Mesothelial cell of epicardium (in vitro differentiated cells): ENCODE results near the gene PIGV. TPM values are rescaled to one million over a fixed set of nuclear protein-coding genes. Genes with fewer than 3 reads are reported as not detected.
"Not testable (repeated sequence)": the region's sequence is repeated elsewhere in the genome, so short reads cannot be mapped to it uniquely, and the experiment has no call there.

ENCODE experiments used
- DNase-seq, 2 experiments: peaks; one replicate each; pipeline ENCODE4 v3.0.0; 2021; ENCODE audit warnings: low spot score in 2 of 2; ENCODE audit not compliant: unreplicated experiment in 2 of 2
- H3K27ac Mint-ChIP-seq: 2 replicates; pipeline ENCODE4 v1.8.0; 2021; ENCODE audit warnings: mixed read lengths
- H3K27me3 Mint-ChIP-seq: 2 replicates; pipeline ENCODE4 v1.8.0; 2021; ENCODE audit warnings: low read depth, mixed read lengths
- H3K36me3 Mint-ChIP-seq: 2 replicates; pipeline ENCODE4 v1.8.0; 2021; ENCODE audit warnings: mixed read lengths
- H3K4me1 Mint-ChIP-seq: 2 replicates; pipeline ENCODE4 v1.8.0; 2021; ENCODE audit warnings: mixed read lengths
- H3K4me3 Mint-ChIP-seq: 2 replicates; pipeline ENCODE4 v1.8.0; 2021; ENCODE audit warnings: mild to moderate bottlenecking, moderate library complexity, mixed read lengths
- H3K9me3 Mint-ChIP-seq: 2 replicates; pipeline ENCODE4 v1.8.0; 2021; ENCODE audit warnings: mixed read lengths
- total RNA-seq: library from RNA; stranded (reverse); gene quantifications from 3 replicates; pipeline ENCODE4 v1.2.1, GENCODE V29; 2021
- TF ChIP-seq, protein P1 (sequence below): fragments of 200-600 bp; sonication (generic); IDR thresholded peaks from one replicate; pipeline ENCODE4 v1.5.0; 2021; ENCODE audit warnings: antibody characterized with exemption; ENCODE audit not compliant: unreplicated experiment

PIGV gene
- total RNA-seq, 1 donor from 2014 or later = 13.1 TPM

DNA sequence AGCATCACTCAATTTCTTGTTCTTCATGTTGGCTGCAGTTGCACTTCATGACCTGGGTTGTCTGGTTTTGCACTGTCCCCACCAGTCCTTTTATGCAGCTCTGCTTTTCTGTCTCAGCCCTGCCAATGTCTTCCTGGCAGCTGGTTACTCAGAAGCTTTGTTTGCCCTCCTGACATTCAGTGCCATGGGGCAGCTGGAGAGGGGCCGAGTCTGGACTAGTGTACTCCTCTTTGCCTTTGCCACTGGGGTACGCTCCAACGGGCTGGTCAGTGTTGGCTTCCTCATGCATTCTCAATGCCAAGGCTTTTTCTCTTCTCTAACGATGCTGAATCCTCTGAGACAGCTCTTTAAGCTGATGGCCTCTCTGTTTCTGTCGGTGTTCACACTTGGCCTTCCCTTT lies 6.6 kb downstream of the PIGV start:
- DNase-seq = no peak
- H3K4me1 Mint-ChIP-seq = peaks cover 11% of the 10 kb centered on the region
- H3K9me3 Mint-ChIP-seq = no peaks in the 10 kb centered on the region
- H3K4me3 Mint-ChIP-seq = no peak overlapping the region
- TF ChIP-seq, protein P1, sequence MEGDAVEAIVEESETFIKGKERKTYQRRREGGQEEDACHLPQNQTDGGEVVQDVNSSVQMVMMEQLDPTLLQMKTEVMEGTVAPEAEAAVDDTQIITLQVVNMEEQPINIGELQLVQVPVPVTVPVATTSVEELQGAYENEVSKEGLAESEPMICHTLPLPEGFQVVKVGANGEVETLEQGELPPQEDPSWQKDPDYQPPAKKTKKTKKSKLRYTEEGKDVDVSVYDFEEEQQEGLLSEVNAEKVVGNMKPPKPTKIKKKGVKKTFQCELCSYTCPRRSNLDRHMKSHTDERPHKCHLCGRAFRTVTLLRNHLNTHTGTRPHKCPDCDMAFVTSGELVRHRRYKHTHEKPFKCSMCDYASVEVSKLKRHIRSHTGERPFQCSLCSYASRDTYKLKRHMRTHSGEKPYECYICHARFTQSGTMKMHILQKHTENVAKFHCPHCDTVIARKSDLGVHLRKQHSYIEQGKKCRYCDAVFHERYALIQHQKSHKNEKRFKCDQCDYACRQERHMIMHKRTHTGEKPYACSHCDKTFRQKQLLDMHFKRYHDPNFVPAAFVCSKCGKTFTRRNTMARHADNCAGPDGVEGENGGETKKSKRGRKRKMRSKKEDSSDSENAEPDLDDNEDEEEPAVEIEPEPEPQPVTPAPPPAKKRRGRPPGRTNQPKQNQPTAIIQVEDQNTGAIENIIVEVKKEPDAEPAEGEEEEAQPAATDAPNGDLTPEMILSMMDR = no peak
- peaks cover 8% of the 10 kb centered on the region for H3K36me3 Mint-ChIP-seq
- H3K27me3 Mint-ChIP-seq = no peaks in the 10 kb centered on the region
- no peak overlapping the region for H3K27ac Mint-ChIP-seq

DNA sequence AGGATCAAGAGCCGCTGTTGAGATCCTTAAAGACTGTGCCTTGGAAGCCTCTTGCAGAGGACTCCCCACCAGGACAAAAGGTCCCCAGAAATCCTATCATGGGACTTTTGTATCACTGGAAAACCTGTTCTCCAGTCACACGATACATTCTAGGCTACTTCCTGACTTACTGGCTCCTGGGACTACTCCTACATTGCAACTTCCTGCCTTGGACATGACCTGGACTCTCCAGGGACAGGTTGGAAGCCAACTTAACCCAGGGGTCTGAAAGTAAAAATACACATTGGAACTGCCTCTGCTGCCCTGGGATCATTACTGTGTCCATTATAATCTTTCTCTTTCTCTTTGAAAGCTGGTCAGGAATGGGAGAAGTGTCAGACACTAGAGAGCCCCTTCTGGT lies 9.9 kb downstream of the PIGV start:
- no peaks in the 10 kb centered on the region for H3K9me3 Mint-ChIP-seq
- DNase-seq = no peak
- H3K36me3 Mint-ChIP-seq = peaks cover 11% of the 10 kb centered on the region
- TF ChIP-seq, protein P1 = no peak
- peak overlapping the region; percentile 62 for H3K27ac Mint-ChIP-seq
- H3K4me1 Mint-ChIP-seq = peaks cover 16% of the 10 kb centered on the region
- H3K27me3 Mint-ChIP-seq = no peaks in the 10 kb centered on the region
- H3K4me3 Mint-ChIP-seq = no peak overlapping the region

- no peak for DNase-seq
- Mint-ChIP-seq H3K27me3 (no peaks in the 10 kb centered on the region), H3K4me3 (no peak overlapping the region)
Measured at GRCh38 chr1:26799479-26800142, 11.9 kb downstream of the PIGV start.

GRCh38 chr1:26803932-26804331 lies 16.2 kb downstream of the PIGV start:
- H3K4me1 Mint-ChIP-seq = peaks cover 16% of the 10 kb centered on the region
- H3K27ac Mint-ChIP-seq, H3K36me3 Mint-ChIP-seq, H3K4me3 Mint-ChIP-seq, DNase-seq, H3K9me3 Mint-ChIP-seq, H3K27me3 Mint-ChIP-seq: not testable (repeated sequence)

More at GRCh38 chr1:26799479-26800142, 11.9 kb downstream of the PIGV start:
- no peaks in the 10 kb centered on the region for H3K9me3 Mint-ChIP-seq
- peak overlapping the region; percentile 92 for H3K27ac Mint-ChIP-seq
- TF ChIP-seq, protein P1 = no peak
- H3K36me3 Mint-ChIP-seq = peaks cover 6% of the 10 kb centered on the region
- H3K4me1 Mint-ChIP-seq = peaks cover 16% of the 10 kb centered on the region

DNA sequence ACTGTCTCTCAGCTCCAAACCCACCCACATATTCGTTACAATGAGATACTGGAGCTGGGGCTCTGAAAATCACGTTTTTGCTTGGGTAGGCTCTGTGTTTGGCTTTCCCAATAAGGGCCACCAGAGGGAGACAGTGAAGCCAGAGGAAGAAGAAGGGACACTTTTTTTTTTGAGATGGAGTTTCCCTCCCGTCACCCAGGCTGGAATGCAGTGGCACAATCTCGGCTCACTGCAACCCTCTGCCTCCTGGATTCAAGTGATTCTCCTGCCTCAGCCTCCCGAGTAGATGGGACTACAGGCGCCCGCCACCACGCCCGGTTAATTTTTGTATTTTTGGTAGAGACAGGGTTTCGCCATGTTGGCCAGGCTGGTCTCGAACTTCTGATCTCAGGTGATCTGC lies 22.4 kb downstream of the PIGV start:
- DNase-seq = peak in 1 of 2 experiments; percentile 55
- H3K27me3 Mint-ChIP-seq, H3K4me1 Mint-ChIP-seq, H3K4me3 Mint-ChIP-seq, H3K9me3 Mint-ChIP-seq, H3K36me3 Mint-ChIP-seq, H3K27ac Mint-ChIP-seq: not testable (repeated sequence)
- TF ChIP-seq, protein P1 = peak; percentile 59

GRCh38 chr1:26811057-26811456 lies 23.3 kb downstream of the PIGV start:
- Mint-ChIP-seq H3K4me1 (no peaks in the 10 kb centered on the region), H3K4me3 (no peak overlapping the region), H3K27ac (no peak overlapping the region), H3K9me3 (no peaks in the 10 kb centered on the region), H3K27me3 (no peaks in the 10 kb centered on the region), H3K36me3 (no peaks in the 10 kb centered on the region)
- DNase-seq = no peak
- TF ChIP-seq, protein P1 = no peak
